Mucosa of gallbladder (tissue), 1 donor: ENCODE results near the gene DUSP14. TPM values are rescaled to one million over a fixed set of nuclear protein-coding genes. Genes with fewer than 3 reads are reported as not detected.

Experiments used
- DNase-seq: peaks from one replicate; pipeline ENCODE4 v3.0.0-alpha.2; 2020; ENCODE audit warnings: low spot score
- total RNA-seq: library from RNA; stranded (reverse); gene quantifications from one replicate; pipeline ENCODE4 v1.2.1, GENCODE V29; 2021
- donor health status: DM: no; HTN: no; CAD: no.

DUSP14 gene
- total RNA-seq, 1 donor from 2014 or later, result 16.5 TPM

DNA sequence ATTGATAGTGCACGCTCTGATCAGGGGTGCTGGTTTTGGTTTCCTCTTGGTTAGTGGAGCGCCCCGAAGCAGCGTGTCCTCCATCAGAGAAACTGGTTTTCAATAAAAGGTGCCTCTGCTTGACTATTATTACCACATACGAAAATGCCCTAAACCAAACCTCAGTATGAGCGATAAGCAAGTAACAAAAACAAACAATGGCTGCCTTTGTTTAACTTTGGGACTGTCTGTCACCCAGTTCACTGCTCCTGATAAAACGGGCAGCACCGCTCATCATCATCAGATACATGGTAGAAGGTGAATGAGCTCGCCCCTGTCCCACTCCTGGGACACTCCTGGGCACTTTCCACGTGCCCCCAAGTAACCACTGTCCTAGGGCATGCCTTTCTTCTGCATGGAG, 24.0 kb downstream of the DUSP14 start:
- no peak for DNase-seq

DNA sequence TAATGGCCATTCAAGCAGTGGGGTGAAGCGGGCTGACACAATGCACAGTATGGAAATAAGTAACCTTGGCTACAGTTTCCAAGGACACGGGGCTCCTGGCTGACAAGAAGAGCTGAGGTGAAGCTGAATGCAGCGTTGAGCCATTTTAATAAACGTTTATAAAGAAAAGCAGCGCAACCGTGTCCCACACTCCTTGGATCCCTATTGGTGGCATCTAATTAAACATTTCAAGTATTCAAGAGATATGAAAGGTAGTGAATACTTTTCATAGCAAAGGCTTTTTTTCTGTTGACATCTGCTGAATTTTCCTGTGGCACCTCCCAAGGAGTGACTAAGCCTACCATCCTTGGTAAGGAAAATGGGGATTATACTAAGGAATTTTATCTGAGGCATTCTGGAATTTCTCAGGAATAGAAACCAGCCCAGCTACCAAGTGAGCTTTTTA, 26.5 kb downstream of the DUSP14 start:
- DNase-seq, result no peak

- no peak for DNase-seq
These were observed 28.2 kb downstream of the DUSP14 start for GRCh38 chr17:37517881-37518280.

DNA sequence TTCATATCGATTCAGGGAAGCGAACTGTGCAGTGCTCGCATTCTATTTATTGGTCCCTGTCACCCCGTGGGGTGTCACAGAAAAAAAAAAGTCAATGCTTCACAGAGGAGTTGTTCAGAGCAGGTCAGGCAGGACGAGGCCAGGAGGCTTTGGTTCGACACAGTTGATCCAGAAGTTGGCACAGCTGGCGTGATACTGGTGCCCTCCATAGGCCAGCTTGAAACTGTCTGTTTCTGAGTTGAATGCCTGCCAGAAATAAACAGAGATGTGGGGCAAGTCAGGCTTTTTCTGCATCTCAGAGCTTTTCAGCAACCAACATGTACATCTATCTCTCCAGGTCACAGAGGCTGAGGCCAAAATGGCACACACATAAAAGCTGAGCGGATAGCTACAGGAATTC, 29.1 kb downstream of the DUSP14 start:
- no peak for DNase-seq

- no peak for DNase-seq
These were observed 29.7 kb downstream of the DUSP14 start for GRCh38 chr17:37519251-37519985.

- DNase-seq, result no peak
These were observed 30.5 kb downstream of the DUSP14 start for GRCh38 chr17:37520174-37520573.

DNA sequence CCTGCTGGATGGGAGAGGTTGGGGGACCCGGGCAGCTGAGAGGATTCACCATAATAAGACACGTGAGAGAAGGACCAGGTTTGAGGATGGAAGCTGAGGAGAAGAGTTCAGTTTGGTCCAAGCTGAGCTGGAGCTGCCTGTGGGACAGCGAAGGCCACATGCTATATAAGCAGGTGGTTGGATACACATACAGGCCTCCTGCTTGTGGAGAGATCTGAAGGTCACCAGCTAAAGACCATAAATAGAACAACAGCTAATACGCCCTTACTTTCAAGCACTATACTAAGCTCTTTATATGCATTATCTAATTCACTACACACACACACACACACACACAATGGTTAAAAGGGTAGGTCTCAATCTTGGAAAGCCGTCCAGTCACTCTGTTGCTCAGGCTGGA, 32.1 kb downstream of the DUSP14 start:
- no peak for DNase-seq

GRCh38 chr17:37523715-37524219, 34.1 kb downstream of the DUSP14 start:
- DNase-seq, result no peak

- DNase-seq, result no peak
These were observed 37.7 kb downstream of the DUSP14 start for GRCh38 chr17:37527249-37527851.

GRCh38 chr17:37530420-37530819, 40.7 kb downstream of the DUSP14 start:
- DNase-seq, result no peak

DNA sequence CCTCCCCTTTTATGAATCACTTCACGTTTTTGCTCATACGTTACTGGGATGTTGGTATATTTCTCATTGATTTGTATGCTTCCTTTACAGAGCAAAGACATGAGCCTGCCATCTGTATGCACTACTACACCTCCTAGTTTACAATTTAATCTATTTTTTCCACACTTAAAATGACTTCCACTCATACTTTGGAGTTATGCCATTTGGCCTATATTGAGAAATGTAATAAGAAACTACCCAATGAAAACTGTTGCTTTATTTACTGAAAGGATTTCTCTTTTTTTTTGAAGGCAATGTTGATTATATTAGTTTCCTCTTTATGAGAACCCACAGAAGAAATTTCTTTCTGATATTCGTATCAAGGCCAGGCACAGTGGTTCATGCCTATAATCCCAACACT, 43.1 kb downstream of the DUSP14 start:
- no peak for DNase-seq

- DNase-seq, result no peak
These were observed 46.2 kb downstream of the DUSP14 start for GRCh38 chr17:37535906-37536305.

GRCh38 chr17:37538981-37539659, 49.4 kb downstream of the DUSP14 start:
- no peak for DNase-seq

GRCh38 chr17:37541880-37542660, 52.4 kb downstream of the DUSP14 start:
- no peak for DNase-seq

- DNase-seq, result no peak
These were observed 54.0 kb downstream of the DUSP14 start for GRCh38 chr17:37543637-37544052.

DNA sequence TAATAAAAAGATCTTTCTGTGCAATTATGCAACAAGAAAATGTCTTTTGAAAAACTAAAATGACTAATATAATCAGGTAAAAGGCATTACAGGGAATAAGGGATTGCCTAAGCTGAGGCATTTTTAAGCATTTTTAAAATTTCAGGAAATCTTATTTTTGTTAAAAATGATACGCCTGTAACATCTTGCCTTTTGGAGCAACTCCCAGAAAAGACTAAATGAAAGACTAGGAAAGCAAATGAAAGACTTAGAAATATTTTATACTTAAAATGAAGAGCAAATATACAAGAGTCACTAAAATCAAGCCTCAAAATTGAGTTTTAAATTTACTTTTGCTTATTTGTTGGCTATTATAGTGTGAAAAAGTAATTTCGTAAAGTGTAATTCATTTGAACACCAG, 55.8 kb downstream of the DUSP14 start:
- DNase-seq, result no peak

DNA sequence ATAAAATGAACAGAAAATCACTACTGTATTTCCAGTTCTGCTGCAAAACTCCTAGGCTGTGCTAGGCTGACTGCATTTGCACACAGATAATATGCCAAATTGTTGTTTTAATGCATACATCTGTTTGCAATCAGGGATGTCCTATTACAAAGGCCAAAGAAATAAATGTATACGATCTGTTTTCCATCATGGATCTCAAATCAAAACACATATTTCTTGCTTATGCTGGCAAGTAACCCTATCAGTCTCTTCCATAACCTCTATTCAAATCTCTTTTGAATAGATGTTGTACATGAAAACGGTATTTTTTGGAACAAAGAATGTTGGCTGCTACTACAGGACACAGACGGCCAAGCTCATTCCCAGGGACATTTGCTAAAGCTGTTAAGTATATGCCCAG, 56.6 kb downstream of the DUSP14 start:
- DNase-seq, result no peak

- DNase-seq, result no peak
These were observed 58.3 kb downstream of the DUSP14 start for GRCh38 chr17:37547986-37548385.

- no peak for DNase-seq
These were observed 62.1 kb downstream of the DUSP14 start for GRCh38 chr17:37551788-37552187.

- DNase-seq, result no peak
These were observed 63.8 kb downstream of the DUSP14 start for GRCh38 chr17:37553401-37553966.

DNA sequence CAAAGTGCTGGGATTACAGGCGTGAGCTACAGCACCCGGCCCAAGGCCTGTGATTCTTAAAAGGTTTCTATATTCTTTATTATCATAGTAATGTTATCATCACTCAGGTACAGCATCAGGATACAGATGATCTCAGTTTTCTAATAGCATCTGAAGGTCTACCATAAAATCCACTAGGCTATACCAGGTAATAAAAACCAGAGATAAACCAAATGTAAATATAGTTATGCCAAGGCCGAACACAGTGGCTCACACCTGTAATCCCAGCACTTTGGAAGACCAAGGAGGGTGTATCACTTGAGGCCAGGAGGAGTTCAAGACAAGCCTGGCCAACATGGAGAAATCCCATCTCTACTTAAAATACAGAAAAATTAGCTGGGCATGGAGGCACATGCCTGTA, 65.7 kb downstream of the DUSP14 start:
- DNase-seq, result no peak

DNA sequence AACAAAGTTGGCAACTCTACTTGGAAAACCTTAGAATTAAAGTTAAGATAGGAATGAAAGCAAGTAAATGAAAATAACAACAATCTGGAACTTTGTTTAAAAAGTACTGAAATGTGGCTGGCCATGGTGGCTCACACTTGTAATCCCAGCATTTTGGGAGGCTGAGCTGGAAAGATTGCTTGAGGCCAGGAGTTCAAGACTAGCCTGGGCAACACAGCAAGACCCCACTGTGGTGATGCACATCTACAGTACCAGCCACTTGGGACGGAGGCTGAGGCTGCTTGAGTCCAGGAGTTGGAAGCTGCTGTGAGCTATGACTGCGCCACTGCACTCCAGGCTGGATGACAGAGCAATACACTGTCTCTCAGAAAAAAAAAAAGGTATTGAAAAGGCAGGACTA, 67.8 kb downstream of the DUSP14 start:
- no peak for DNase-seq
